K562 (cell line): ENCODE data around the gene NEDD4L. TPM values are rescaled to one million over a fixed set of nuclear protein-coding genes. Genes with fewer than 3 reads are reported as not detected.

Experiments used
- ATAC-seq: fragments of 200-7000 bp; cut with Tn5 transposase; 3 replicates; pipeline ENCODE4 v1.9.1; 2020; ENCODE audit warnings: moderate library complexity
- BruUV-seq: library from RNA; stranded (reverse); fragments of 400-500 nt; replicated peaks from 2 replicates; lab custom pipeline; 2021; lab: Mats Ljungman, UMichigan
- CTCF ChIA-PET: fragments of 300-600 bp; formaldehyde crosslinking; extraction: SDS; loops from one replicate; lab custom pipeline; 2021; ENCODE audit warnings: low intra/inter-chr PET ratio; lab: Yijun Ruan, JAX
- POLR2A ChIA-PET: fragments of 300-600, 350-650 bp; sonication (Branson Sonifier 250); formaldehyde crosslinking; extraction: SDS; loops from one replicate; lab custom pipeline; 2021; ENCODE audit warnings: antibody characterized with exemption, inconsistent platforms; lab: Yijun Ruan, JAX
- DNase-seq, 4 experiments: peaks; one replicate each; pipeline versions ENCODE4 v3.0.0 to v3.0.0-alpha.2; 2011 to 2018; ENCODE audit warnings: low spot score in 3 of 4, mixed read lengths in 3 of 4; ENCODE audit errors: extremely low read depth in 1 of 4
- FAIRE-seq: peaks from 2 replicates; lab custom pipeline; 2011; peaks lifted over from hg19 to GRCh38; lab: Jason Lieb, UNC
- H2AFZ ChIP-seq: 2 replicates; pipeline ENCODE4 v1.6.0; 2011; ENCODE audit warnings: low read depth, low read length, control low read depth, inconsistent platforms
- H3K27ac ChIP-seq: fragments of 200-600 bp; 3 replicates; pipeline ENCODE4 v1.8.0; 2011; ENCODE audit warnings: low read depth, mild to moderate bottlenecking, control low read depth, inconsistent platforms, low read length, moderate library complexity, mixed read lengths; ENCODE audit errors: extremely low read depth
- H3K27me3 ChIP-seq, 2 experiments: fragments of 300-600 bp in 1 of 2; 2 replicates in 1 of 2; 3 replicates in 1 of 2; pipeline versions ENCODE4 v1.6.0 to v1.8.0; 2011; ENCODE audit warnings: inconsistent platforms in 2 of 2, low read length in 2 of 2, mild to moderate bottlenecking in 1 of 2, mixed read lengths in 1 of 2, moderate library complexity in 1 of 2; ENCODE audit not compliant: control insufficient read depth in 2 of 2, insufficient read depth in 2 of 2
- H3K36me3 ChIP-seq: fragments of 300-600 bp; 3 replicates; pipeline ENCODE4 v1.8.0; 2011; ENCODE audit warnings: mild to moderate bottlenecking, low read length, inconsistent platforms; ENCODE audit not compliant: control insufficient read depth, insufficient read depth
- H3K4me1 ChIP-seq, 2 experiments: fragments of 200-600 bp in 1 of 2; replicated peaks in 1 of 2; 2 replicates in 1 of 2; 3 replicates in 1 of 2; pipeline versions ENCODE4 v1.5.1 to v1.8.0; 2011; ENCODE audit warnings: inconsistent platforms in 2 of 2, low read length in 2 of 2, mild to moderate bottlenecking in 1 of 2, mixed read lengths in 1 of 2, moderate library complexity in 1 of 2; ENCODE audit not compliant: control insufficient read depth in 2 of 2, insufficient read depth in 2 of 2
- H3K4me2 ChIP-seq: 2 replicates; pipeline ENCODE4 v1.6.1; 2011; ENCODE audit warnings: low read length, control low read depth, inconsistent platforms, mixed read lengths; ENCODE audit not compliant: insufficient read depth
- H3K4me3 ChIP-seq: fragments of 200-600 bp; sonication (generic), shearing (Covaris generic); 2 replicates; pipeline ENCODE4 v1.5.1; 2016; ENCODE audit warnings: control low read depth, inconsistent platforms
- H3K79me2 ChIP-seq: fragments of 200-600 bp; 3 replicates; pipeline ENCODE4 v1.8.0; 2011; ENCODE audit warnings: low read length, inconsistent platforms; ENCODE audit not compliant: control insufficient read depth, insufficient read depth
- H3K9ac ChIP-seq, 2 experiments: 2 replicates each; pipeline versions ENCODE4 v1.6.0 to v1.6.1; 2011; ENCODE audit warnings: low read depth in 2 of 2, low read length in 2 of 2, control low read depth in 1 of 2, inconsistent platforms in 1 of 2, mild to moderate bottlenecking in 1 of 2, mixed read lengths in 1 of 2; ENCODE audit not compliant: insufficient read depth in 1 of 2
- H3K9me1 ChIP-seq: one replicate; pipeline ENCODE4 v1.6.0; 2011; ENCODE audit warnings: inconsistent platforms, mild to moderate bottlenecking, low read length, moderate library complexity; ENCODE audit not compliant: control insufficient read depth, insufficient read depth
- H3K9me3 ChIP-seq: replicated peaks from 2 replicates; pipeline ENCODE4 v1.5.1; 2011; ENCODE audit warnings: low read depth, low read length, inconsistent platforms; ENCODE audit not compliant: control insufficient read depth, insufficient read depth
- H4K20me1 ChIP-seq: replicated peaks from 2 replicates; pipeline ENCODE4 v1.6.1; 2011; ENCODE audit warnings: low read length, inconsistent platforms, mixed read lengths; ENCODE audit not compliant: control insufficient read depth, insufficient read depth
- FOXA3 ChIP-seq, 2 experiments: fragments of 450-650 bp in 1 of 2; sonication (generic) in 1 of 2; formaldehyde crosslinking; IDR thresholded peaks in 1 of 2; conservative IDR thresholded peaks in 1 of 2; 2 replicates each; pipeline versions ENCODE4 v1.4.0 to v1.8.0; 2020 to 2022; ENCODE audit warnings: mild to moderate bottlenecking in 2 of 2, missing genetic modification reagents in 1 of 2
- KDM1A ChIP-seq, 2 experiments: fragments of 450-650 bp; IDR thresholded peaks; 2 replicates each; pipeline ENCODE4 v1.6.1; 2016; ENCODE audit warnings: mild to moderate bottlenecking in 2 of 2
- PPARD ChIP-seq: fragments of 250-450 bp; sonication (Bioruptor Pico); IDR thresholded peaks from 2 replicates; pipeline ENCODE4 v1.8.0; 2022; ENCODE audit warnings: inconsistent platforms, mild to moderate bottlenecking, moderate library complexity
- ZBTB33 ChIP-seq: sonication (generic); formaldehyde crosslinking; IDR thresholded peaks from 2 replicates; pipeline ENCODE4 v1.8.1; 2023; ENCODE audit warnings: mild to moderate bottlenecking, missing genetic modification reagents
- WGBS: fragments of 100-300 bp; shearing (Covaris generic); methylation state at CpG from one replicate; pipeline ENCODE4 v1.1.6; 2016; ENCODE audit warnings: low coverage, mixed read lengths; ENCODE audit not compliant: insufficient coverage; ENCODE audit errors: missing lambda C conversion rate; 5-methylcytosine and 5-hydroxymethylcytosine counted together
- in situ Hi-C: fragments of 300-500 bp; cut with MboI; formaldehyde crosslinking; loops from 4 replicates; pipeline ENCODE4 v1.15.0; 2018; ENCODE audit warnings: inconsistent platforms, mixed read lengths
- intact Hi-C: fragments of 100-400 bp; cut with micrococcal nuclease; formaldehyde crosslinking; loops from 2 replicates; pipeline ENCODE4 v1.14.2; 2022
- polyA plus RNA-seq, 8 experiments: library from polyadenylated mRNA; depleted of rRNA in 4 of 8; stranded (reverse) in 5 of 8; unstranded in 3 of 8; fragments of >200 nt; fragmentation: Nextera tagmentation in 2 of 8; fragmentation: Illumina TruSeq in 1 of 8; extraction: Ambion mirVana in 2 of 8; extraction: Trizol in 1 of 8; gene quantifications; 2 replicates each; pipeline versions ENCODE4 v1.2.1 to v1.2.3, GENCODE V29; 2011 to 2014; ENCODE audit warnings: inconsistent platforms in 1 of 8, missing spikeins in 1 of 8
- total RNA-seq, 7 experiments: library from RNA; depleted of rRNA in 6 of 7; stranded (reverse); fragments of >200 nt in 6 of 7; fragmentation: Illumina TruSeq in 2 of 7; extraction: Trizol in 2 of 7; gene quantifications; 2 replicates each; pipeline versions ENCODE4 v1.2.1 to v1.2.3, GENCODE V29; 2011 to 2021; ENCODE audit warnings: low replicate concordance in 1 of 7

NEDD4L gene
- total and polyA plus RNA-seq, 9 of the 15 experiments (the other 6 are each of a cell fraction or from before 2014, with no cell fraction given) = 8.1 to 33.4 (median 19.9) TPM

GRCh38 chr18:58323866-58324762 lies 280.1 kb downstream of the NEDD4L start (continued):
- no peak for TF ChIP-seq ZBTB33
- no peak for TF ChIP-seq KDM1A (IDR thresholded peaks at IDR 0.05)

GRCh38 chr18:58324824-58325480 lies 280.9 kb downstream of the NEDD4L start:
- intact Hi-C loops (loop anchor here (5.0 kb wide), 1 partner anchor 278 kb away; no protein-coding TSS in a partner anchor), in situ Hi-C loops (loop anchor here (10.0 kb wide), 1 partner anchor 130 kb away; no protein-coding TSS in a partner anchor)
- H3K27ac ChIP-seq = no peak overlapping the region
- POLR2A ChIA-PET = no interaction called here
- H3K79me2 ChIP-seq = no peaks in the 10 kb centered on the region
- H4K20me1 ChIP-seq = no peaks in the 10 kb centered on the region; the same call in 1 of the 2 replicates
- H3K4me3 ChIP-seq = no peak overlapping the region
- TF ChIP-seq FOXA3 (CRISPR knock-in tag; conservative IDR thresholded peaks at IDR 0.05 in 1 of 2, IDR thresholded peaks at IDR 0.05 in 1 of 2) = peak; percentile 60 to 62; a peak in 3 of 4 replicates
- TF ChIP-seq PPARD = no peak
- H3K9ac ChIP-seq = no peak overlapping the region
- H3K4me2 ChIP-seq = no peak overlapping the region
- DNase-seq = no peak
- ATAC-seq = no peak
- no peaks in the 10 kb centered on the region for H3K9me3 ChIP-seq
- peaks cover 7% of the 10 kb centered on the region; the same call in 1 of the 3 replicates for H3K36me3 ChIP-seq
- H3K4me1 ChIP-seq = no peaks in the 10 kb centered on the region; a peak in 3 of 5 replicates
- FAIRE-seq = no peak
- H3K9me1 ChIP-seq = no peaks in the 10 kb centered on the region
- CTCF ChIA-PET = no interaction called here
- no peak overlapping the region for H2AFZ ChIP-seq
- 63% methylated on average over 12 of the region's 16 CpGs for WGBS
- no peaks in the 10 kb centered on the region for H3K27me3 ChIP-seq
- no TSS peak for BruUV-seq
